Thoracic aorta (tissue), 2 donors: Measurements from ENCODE around the gene HRG. TPM values are rescaled to one million over a fixed set of nuclear protein-coding genes. Genes with fewer than 3 reads are reported as not detected.
"Not testable (repeated sequence)": the region's sequence is repeated elsewhere in the genome, so short reads cannot be mapped to it uniquely, and the experiment has no call there.

Experiments
- ATAC-seq: fragments of 150-250 bp; one replicate; pipeline ENCODE4 v1.8.0; 2017; ENCODE audit warnings: low read depth; ENCODE audit not compliant: insufficient number of reproducible peaks, low FRiP score
- DNase-seq: peaks from one replicate; pipeline ENCODE4 v3.0.0-alpha.2; 2020; ENCODE audit warnings: low spot score
- H3K27ac ChIP-seq, 2 donors: fragments of 200-600 bp; sonication (generic); 1 replicate in 1 of 2; 2 replicates in 1 of 2; pipeline ENCODE4 v1.5.1; 2016; ENCODE audit warnings: mild to moderate bottlenecking in 2 of 2, moderate library complexity in 2 of 2
- H3K27me3 ChIP-seq: fragments of 200-600 bp; sonication (generic); replicated peaks from 2 replicates; pipeline ENCODE4 v1.6.0; 2016; ENCODE audit warnings: mild to moderate bottlenecking; ENCODE audit not compliant: insufficient read depth
- H3K36me3 ChIP-seq: fragments of 200-600 bp; sonication (generic); one replicate; pipeline ENCODE4 v1.5.1; 2016
- H3K4me1 ChIP-seq, 2 donors: fragments of 200-600 bp; sonication (generic); 1 replicate in 1 of 2; 2 replicates in 1 of 2; pipeline versions ENCODE4 v1.5.1 to v1.6.0; 2016; ENCODE audit warnings: low read depth in 2 of 2, mild to moderate bottlenecking in 1 of 2; ENCODE audit not compliant: control insufficient read depth in 1 of 2
- H3K4me3 ChIP-seq: fragments of 200-600 bp; sonication (generic); 2 replicates; pipeline ENCODE4 v1.5.1; 2016; ENCODE audit warnings: mild to moderate bottlenecking
- H3K9me3 ChIP-seq: fragments of 200-600 bp; sonication (generic); 2 replicates; pipeline ENCODE4 v1.5.1; 2016
- total RNA-seq, 2 donors: library from RNA; depleted of rRNA; stranded (reverse); fragments of >200 nt; gene quantifications; one replicate each; pipeline versions ENCODE4 v1.1.0 to v1.2.3, GENCODE V29; 2016
- TF ChIP-seq, protein P1 (sequence below): fragments of 200-600 bp; sonication (generic); IDR thresholded peaks from one replicate; pipeline ENCODE4 v1.5.1; 2019; ENCODE audit warnings: antibody characterized with exemption

HRG gene
- total RNA-seq, 2 donors from 2014 or later = not detected

DNA sequence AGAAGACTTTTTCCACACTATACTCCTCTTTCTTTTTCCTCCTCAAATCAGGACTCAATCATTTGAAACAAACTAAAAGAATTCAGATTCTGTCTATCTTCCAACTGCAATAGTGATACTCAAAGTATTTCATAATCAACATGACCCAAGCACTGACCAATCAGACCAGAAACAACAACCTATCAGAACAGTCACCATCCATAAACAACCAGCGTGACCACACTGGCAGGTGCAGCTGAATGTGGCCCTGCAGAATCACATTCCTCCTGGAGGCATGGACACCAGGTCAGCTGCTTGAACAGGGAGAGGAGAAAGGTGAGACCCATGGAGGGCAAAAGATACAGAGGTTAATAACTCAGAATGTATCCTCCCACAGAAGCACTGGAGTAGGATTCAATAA, 13.3 kb downstream of the HRG start:
- Histone ChIP-seq H3K27me3 (no peaks in the 10 kb centered on the region), H3K4me1 (no peaks in the 10 kb centered on the region), H3K27ac (no peak overlapping the region), H3K4me3 (no peak overlapping the region), H3K9me3 (no peaks in the 10 kb centered on the region), H3K36me3 (no peaks in the 10 kb centered on the region)
- ATAC-seq (no peak), DNase-seq (no peak)
- TF ChIP-seq, protein P1, sequence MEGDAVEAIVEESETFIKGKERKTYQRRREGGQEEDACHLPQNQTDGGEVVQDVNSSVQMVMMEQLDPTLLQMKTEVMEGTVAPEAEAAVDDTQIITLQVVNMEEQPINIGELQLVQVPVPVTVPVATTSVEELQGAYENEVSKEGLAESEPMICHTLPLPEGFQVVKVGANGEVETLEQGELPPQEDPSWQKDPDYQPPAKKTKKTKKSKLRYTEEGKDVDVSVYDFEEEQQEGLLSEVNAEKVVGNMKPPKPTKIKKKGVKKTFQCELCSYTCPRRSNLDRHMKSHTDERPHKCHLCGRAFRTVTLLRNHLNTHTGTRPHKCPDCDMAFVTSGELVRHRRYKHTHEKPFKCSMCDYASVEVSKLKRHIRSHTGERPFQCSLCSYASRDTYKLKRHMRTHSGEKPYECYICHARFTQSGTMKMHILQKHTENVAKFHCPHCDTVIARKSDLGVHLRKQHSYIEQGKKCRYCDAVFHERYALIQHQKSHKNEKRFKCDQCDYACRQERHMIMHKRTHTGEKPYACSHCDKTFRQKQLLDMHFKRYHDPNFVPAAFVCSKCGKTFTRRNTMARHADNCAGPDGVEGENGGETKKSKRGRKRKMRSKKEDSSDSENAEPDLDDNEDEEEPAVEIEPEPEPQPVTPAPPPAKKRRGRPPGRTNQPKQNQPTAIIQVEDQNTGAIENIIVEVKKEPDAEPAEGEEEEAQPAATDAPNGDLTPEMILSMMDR = no peak

DNA sequence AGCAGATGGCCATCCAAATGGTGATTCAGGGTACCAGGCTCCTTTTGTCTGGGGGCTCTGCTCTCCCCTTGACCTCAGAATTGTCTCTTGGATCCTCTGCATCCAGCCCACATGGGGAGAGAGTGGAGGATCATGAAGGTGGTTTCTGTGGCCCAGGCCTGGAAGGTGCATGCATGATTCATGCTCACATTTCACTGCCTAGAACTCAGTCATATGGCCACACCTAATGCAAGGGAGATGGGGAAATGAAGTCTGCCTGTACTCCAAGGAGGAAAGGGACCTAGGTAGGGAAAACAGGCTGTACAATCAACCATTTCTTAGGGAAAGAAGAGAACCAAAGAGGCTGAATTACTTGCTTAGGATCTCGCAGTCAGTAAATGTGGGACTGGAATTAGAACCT, 15.1 kb downstream of the HRG start:
- Histone ChIP-seq H3K4me3 (no peak overlapping the region), H3K27me3 (no peaks in the 10 kb centered on the region), H3K27ac (no peak overlapping the region), H3K36me3 (no peaks in the 10 kb centered on the region), H3K4me1 (no peaks in the 10 kb centered on the region), H3K9me3 (no peaks in the 10 kb centered on the region)
- TF ChIP-seq, protein P1 = no peak
- no peak for ATAC-seq
- no peak for DNase-seq

DNA sequence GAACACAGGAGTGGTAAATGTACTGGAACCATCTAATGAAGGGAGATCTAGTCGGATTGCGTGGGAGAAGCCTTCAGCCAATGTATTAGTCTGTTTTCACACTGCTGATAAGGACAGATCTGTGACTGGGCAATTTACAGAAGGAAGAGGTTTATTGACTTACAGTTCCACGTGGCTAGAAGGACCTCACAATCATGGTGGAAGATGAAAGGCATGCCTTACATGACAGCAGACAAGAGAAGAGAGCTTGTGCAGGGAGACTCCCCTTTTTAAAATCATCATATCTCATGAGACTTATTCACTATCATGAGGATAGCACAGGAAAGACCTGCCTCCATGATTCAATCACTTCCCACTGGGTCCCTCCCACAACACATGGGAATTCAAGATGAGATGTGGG, 17.0 kb downstream of the HRG start:
- H3K4me3 ChIP-seq = no peak overlapping the region
- ATAC-seq (no peak), DNase-seq (no peak)
- no peaks in the 10 kb centered on the region for H3K9me3 ChIP-seq
- H3K36me3 ChIP-seq = no peaks in the 10 kb centered on the region
- H3K27ac ChIP-seq = no peak overlapping the region
- no peaks in the 10 kb centered on the region for H3K27me3 ChIP-seq
- TF ChIP-seq, protein P1 = no peak
- H3K4me1 ChIP-seq = no peaks in the 10 kb centered on the region

DNA sequence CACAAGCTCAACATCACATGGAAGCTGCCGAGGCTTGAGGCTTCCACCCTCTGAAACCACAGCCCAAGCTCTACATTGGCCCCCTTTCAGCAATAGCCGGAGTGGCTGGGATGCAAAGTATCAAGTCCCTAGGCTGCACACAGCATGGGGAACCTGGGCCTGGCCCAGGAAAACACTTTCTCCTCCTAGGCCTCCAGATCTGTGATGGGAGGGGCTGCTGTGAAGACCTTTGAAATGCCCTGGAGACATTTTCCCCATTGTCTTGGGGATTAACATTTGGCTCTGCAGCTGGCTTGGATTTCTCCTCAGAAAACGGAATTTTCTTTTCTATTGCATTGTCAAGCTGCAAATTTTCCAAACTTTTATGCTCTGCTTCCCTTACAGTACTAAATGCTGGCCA, 18.2 kb downstream of the HRG start:
- TF ChIP-seq, protein P1 = no peak
- H3K36me3 ChIP-seq = no peaks in the 10 kb centered on the region
- no peaks in the 10 kb centered on the region for H3K4me1 ChIP-seq
- ATAC-seq (no peak), DNase-seq (no peak)
- no peak overlapping the region for H3K4me3 ChIP-seq
- no peak overlapping the region for H3K27ac ChIP-seq
- H3K27me3 ChIP-seq = no peaks in the 10 kb centered on the region
- H3K9me3 ChIP-seq = no peaks in the 10 kb centered on the region

DNA sequence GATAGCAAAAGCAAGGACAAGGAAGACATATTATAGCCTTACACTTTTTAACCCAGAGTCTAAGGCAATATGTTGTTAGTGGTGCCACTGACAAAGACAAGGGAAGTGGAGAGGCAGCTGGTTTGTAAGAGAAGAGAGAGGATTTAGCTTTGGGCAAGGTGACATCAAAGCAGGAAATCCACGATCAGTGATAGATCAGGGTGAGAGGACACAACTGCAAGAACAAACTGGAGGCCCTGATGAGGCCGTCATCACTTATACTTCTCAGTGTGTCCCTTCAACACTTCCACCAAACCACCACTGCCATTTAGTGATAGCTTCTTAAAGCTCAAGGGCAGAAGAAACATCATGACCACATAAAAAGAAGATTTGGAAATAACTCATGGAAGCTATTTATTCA, 20.7 kb downstream of the HRG start:
- ATAC-seq, H3K4me3 ChIP-seq, H3K4me1 ChIP-seq, H3K9me3 ChIP-seq, H3K27ac ChIP-seq, H3K36me3 ChIP-seq, DNase-seq, H3K27me3 ChIP-seq: not testable (repeated sequence)

DNA sequence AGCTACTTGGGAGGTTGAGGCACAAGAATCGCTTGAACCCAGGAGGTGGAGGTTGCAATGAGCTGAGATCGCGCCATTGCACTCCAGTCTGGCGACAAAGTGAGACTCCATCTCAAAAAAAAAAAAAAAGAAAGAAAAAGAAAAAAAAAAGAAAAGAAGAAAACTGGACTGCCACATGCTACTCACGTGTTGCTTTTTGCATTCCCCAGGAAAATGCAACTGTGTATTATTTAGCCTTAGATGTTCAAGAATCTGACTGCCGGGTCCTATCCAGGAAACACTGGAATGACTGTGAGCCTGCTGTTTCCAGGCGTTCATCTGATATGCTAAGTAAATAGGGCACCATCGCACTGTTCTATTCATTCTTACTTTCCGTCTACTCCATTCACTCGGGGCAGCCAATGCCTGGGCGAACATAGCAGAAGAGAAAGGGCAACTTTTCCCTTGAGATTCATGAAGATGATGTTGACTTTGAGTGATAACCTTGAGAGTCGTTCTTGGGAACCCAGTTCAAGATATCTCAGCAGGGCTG, 21.4 kb downstream of the HRG start:
- Histone ChIP-seq H3K27ac (no peak overlapping the region), H3K36me3 (no peaks in the 10 kb centered on the region), H3K27me3 (no peaks in the 10 kb centered on the region), H3K4me1 (no peaks in the 10 kb centered on the region), H3K9me3 (no peaks in the 10 kb centered on the region), H3K4me3 (no peak overlapping the region)
- ATAC-seq (no peak), DNase-seq (no peak)
- TF ChIP-seq, protein P1 = no peak

DNA sequence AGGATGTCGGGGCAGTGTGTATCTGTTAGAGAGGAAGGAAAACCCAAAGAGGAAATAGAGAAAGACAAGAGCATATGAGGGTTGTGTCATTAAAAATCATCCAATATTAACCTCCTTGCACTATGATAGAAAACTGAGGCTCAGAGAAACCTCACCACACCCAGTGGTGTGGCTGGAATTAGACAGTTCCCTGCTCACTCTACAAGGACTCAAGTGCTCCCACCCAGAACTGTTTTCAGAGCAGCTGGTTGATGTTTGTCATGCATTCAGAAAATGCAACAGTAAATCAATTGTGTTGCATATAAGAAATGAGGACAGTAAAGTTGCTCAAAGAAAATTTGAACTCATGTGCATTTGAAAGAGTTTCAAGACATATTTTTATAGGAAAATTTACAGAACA, 24.5 kb downstream of the HRG start:
- H3K36me3 ChIP-seq, H3K27ac ChIP-seq, DNase-seq, ATAC-seq, H3K4me1 ChIP-seq, H3K4me3 ChIP-seq, H3K9me3 ChIP-seq, H3K27me3 ChIP-seq: not testable (repeated sequence)
